GM12875 (cell line): ENCODE data around the gene PRKN.

Experiments
- H3K4me3 ChIP-seq: one replicate; pipeline ENCODE4 v1.5.1; 2011; ENCODE audit warnings: low read depth, low read length, control low read depth
- CTCF ChIP-seq: IDR thresholded peaks from 2 replicates; pipeline ENCODE4 v1.5.1; 2011; ENCODE audit warnings: low read depth, mild to moderate bottlenecking, control low read depth, inconsistent platforms, low read length, moderate library complexity, borderline replicate concordance; ENCODE audit not compliant: insufficient read depth

The PRKN gene

GRCh38 chr6:162638931-162639574 lies 88.5 kb downstream of the PRKN start:
- H3K4me3 ChIP-seq, result no peak overlapping the region
- TF ChIP-seq CTCF, result no peak

GRCh38 chr6:162637317-162637716 lies 90.2 kb downstream of the PRKN start:
- TF ChIP-seq CTCF, result no peak
- no peak overlapping the region for H3K4me3 ChIP-seq

GRCh38 chr6:162636167-162636566 lies 91.4 kb downstream of the PRKN start:
- TF ChIP-seq CTCF, result no peak

GRCh38 chr6:162631546-162631945 lies 96.0 kb downstream of the PRKN start:
- H3K4me3 ChIP-seq, result no peak overlapping the region
- no peak for TF ChIP-seq CTCF

More at GRCh38 chr6:162636167-162636566, 91.4 kb downstream of the PRKN start:
- no peak overlapping the region for H3K4me3 ChIP-seq

GRCh38 chr6:162630069-162630468 lies 97.5 kb downstream of the PRKN start:
- no peak for TF ChIP-seq CTCF
- H3K4me3 ChIP-seq, result no peak overlapping the region

- TF ChIP-seq CTCF, result no peak
- H3K4me3 ChIP-seq, result no peak overlapping the region
These were observed 99.7 kb downstream of the PRKN start for GRCh38 chr6:162627825-162628224.

GRCh38 chr6:162627362-162627761 lies 100.2 kb downstream of the PRKN start:
- TF ChIP-seq CTCF, result no peak
- H3K4me3 ChIP-seq, result no peak overlapping the region
